HUES48 (cell line): ENCODE measurements around the gene LRRC45.

Experiments used
- H3K27ac ChIP-seq: one replicate; pipeline ENCODE4 v1.7.0; 2013; ENCODE audit warnings: low read depth, low read length, inconsistent platforms
- H3K27me3 ChIP-seq: 2 replicates; pipeline ENCODE4 v1.6.1; 2013; ENCODE audit warnings: mild to moderate bottlenecking, low read length; ENCODE audit not compliant: control insufficient read depth, insufficient read depth
- H3K36me3 ChIP-seq: 2 replicates; pipeline ENCODE4 v1.6.1; 2013; ENCODE audit warnings: low read length; ENCODE audit not compliant: control insufficient read depth, insufficient read depth
- H3K4me1 ChIP-seq: 2 replicates; pipeline ENCODE4 v1.6.1; 2013; ENCODE audit warnings: mild to moderate bottlenecking, low read length; ENCODE audit not compliant: control insufficient read depth, insufficient read depth
- H3K4me3 ChIP-seq: 2 replicates; pipeline ENCODE4 v1.5.1; 2013; ENCODE audit warnings: mild to moderate bottlenecking, low read depth, low read length
- H3K9ac ChIP-seq: 2 replicates; pipeline ENCODE4 v1.6.1; 2013; ENCODE audit warnings: mild to moderate bottlenecking, low read depth, low read length, moderate library complexity
- H3K9me3 ChIP-seq: 2 replicates; pipeline ENCODE4 v1.6.1; 2013; ENCODE audit warnings: low read length; ENCODE audit not compliant: control insufficient read depth, insufficient read depth

The LRRC45 gene

GRCh38 chr17:82003411-82004381 lies 19.4 kb upstream of the LRRC45 start:
- Histone ChIP-seq H3K9me3 (no peaks in the 10 kb centered on the region), H3K36me3 (no peaks in the 10 kb centered on the region), H3K27ac (peak overlapping the region; percentile 21), H3K9ac (no peak overlapping the region), H3K4me1 (no peaks in the 10 kb centered on the region), H3K27me3 (no peaks in the 10 kb centered on the region), H3K4me3 (no peak overlapping the region)

DNA sequence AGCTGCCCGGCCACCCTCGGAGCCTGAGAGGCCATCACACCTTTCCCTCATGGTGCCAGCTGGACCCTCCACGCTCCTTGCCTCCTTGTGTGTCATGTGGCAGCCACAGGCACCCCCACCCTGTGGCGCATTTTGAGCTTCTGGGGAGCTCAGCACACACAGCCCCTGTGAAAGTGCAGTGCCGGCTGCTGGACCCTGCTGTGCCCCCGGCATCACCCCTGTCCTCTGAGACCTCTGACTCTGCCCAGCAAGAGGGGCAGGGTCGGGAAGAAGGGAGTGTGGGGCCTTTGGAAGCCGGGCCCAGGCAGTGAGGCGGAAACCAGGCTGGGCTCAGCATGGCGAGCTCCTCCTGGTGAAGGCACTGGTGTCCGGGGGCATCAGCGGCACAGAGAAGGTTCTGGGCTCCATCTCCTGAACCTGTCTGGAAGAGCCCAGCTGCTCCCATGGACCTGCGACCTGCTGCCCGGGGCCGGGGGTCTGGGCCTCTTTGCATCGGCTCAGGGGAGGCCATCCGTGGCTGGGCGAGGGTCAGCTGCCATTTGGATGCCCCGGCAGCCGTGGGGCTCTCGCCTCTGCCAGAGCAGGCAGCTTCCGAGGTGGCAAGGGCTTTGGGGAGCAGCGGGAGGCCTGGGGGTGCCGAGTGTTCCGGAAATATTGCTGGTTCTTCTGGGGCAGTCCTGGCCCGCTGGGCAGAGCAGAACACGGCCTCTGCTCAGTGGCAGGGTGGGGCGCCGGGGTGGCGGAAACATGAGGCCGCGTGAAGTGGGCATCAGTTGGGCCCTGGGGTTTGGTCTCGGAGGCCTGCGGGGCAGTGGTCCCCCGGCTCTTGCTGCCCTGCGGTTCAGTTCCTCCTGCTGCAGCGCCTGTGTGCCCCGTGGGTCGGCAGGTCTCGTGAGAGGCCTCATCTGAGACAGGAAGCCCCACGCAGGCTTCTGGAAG lies 18.3 kb upstream of the LRRC45 start:
- H3K9me3 ChIP-seq = no peaks in the 10 kb centered on the region
- H3K4me1 ChIP-seq = no peaks in the 10 kb centered on the region
- H3K36me3 ChIP-seq = no peaks in the 10 kb centered on the region
- no peak overlapping the region for H3K27ac ChIP-seq
- H3K4me3 ChIP-seq = no peak overlapping the region
- no peak overlapping the region for H3K9ac ChIP-seq
- no peaks in the 10 kb centered on the region for H3K27me3 ChIP-seq

DNA sequence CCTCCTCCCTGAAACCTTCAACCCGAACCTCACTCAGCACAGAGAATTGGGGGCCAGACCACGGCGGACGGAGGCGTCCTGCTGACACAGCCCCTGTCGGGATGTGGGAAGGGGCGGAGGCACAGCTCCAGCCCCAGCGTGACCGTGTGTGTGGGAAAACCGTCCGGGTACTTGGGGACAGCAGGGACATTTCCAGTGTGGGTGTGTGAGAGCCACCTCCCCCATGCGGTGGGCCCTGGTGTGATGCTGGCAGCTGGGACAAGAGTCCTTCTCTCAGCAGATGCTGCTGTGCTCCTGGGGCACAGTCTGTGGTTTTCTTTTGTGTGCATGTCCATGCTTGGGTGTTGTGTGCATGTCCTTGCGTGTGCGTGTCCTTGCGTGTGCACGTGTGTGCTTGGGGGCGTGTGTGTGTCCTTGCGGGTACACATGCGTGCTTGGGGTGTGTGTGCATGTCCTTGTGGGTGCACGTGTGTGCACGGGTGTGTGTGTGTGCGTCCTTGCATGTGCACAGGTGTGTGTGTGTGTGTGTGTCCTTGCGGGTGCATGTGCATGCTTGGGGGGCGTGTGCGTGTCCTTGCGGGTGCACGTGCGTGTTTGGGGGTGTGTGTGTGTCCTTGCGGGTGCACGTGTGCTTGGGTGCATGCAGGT lies 17.3 kb upstream of the LRRC45 start:
- H3K27ac ChIP-seq = no peak overlapping the region
- H3K36me3 ChIP-seq = no peaks in the 10 kb centered on the region
- no peak overlapping the region for H3K9ac ChIP-seq
- no peaks in the 10 kb centered on the region for H3K9me3 ChIP-seq
- no peaks in the 10 kb centered on the region for H3K27me3 ChIP-seq
- no peaks in the 10 kb centered on the region for H3K4me1 ChIP-seq
- no peak overlapping the region for H3K4me3 ChIP-seq

- no peak overlapping the region for H3K9ac ChIP-seq
- no peak overlapping the region for H3K27ac ChIP-seq
- no peaks in the 10 kb centered on the region for H3K9me3 ChIP-seq
- H3K4me3 ChIP-seq = no peak overlapping the region
- no peaks in the 10 kb centered on the region for H3K27me3 ChIP-seq
- no peaks in the 10 kb centered on the region for H3K4me1 ChIP-seq
- no peaks in the 10 kb centered on the region for H3K36me3 ChIP-seq
Measured at GRCh38 chr17:82006468-82007227, 16.5 kb upstream of the LRRC45 start.

- no peak overlapping the region for H3K9ac ChIP-seq
- H3K9me3 ChIP-seq = no peaks in the 10 kb centered on the region
- no peak overlapping the region for H3K4me3 ChIP-seq
- H3K36me3 ChIP-seq = no peaks in the 10 kb centered on the region
- no peaks in the 10 kb centered on the region for H3K4me1 ChIP-seq
- H3K27me3 ChIP-seq = no peaks in the 10 kb centered on the region
- no peak overlapping the region for H3K27ac ChIP-seq
Measured at GRCh38 chr17:82007228-82007494, 15.9 kb upstream of the LRRC45 start.

DNA sequence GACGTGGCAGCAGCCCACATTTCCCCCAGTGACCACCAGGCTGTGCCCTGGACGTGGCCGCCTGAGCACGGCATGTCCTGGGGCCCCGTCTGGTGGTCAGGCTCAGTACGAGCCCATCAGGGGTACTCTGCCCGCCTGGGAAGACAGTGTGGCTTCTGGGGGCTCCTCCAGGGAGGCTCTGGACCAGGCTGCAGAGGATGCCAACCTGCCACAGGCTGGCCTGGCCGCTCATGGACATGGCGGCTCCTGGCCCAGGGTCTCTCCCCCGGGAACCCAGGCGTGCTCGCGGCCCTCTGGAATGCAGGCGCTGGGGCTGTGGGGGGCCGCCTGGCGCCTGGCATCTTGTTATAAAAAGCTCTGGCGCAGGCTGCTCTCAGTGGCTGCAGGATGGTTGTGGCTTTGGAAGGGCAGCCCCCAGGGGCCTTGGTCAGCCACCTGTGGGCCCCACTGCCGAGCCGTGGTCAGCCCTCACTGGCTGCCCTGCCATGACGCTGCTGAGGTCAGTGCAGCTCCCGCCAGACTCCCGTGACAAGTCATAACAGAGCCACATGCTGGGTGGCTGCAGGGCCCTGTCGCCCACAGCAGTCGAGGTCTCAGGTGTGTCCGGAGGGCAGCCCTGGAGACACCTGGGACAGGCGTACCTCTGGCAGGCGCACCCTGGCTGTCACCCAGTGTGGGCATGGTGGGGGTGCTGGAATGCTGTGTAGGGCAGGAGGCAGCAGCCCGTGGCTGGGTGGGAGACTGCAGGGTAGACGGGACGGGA lies 15.4 kb upstream of the LRRC45 start:
- H3K9me3 ChIP-seq = no peaks in the 10 kb centered on the region
- H3K27ac ChIP-seq = no peak overlapping the region
- H3K36me3 ChIP-seq = no peaks in the 10 kb centered on the region
- H3K4me3 ChIP-seq = no peak overlapping the region
- H3K4me1 ChIP-seq = no peaks in the 10 kb centered on the region
- no peaks in the 10 kb centered on the region for H3K27me3 ChIP-seq
- no peak overlapping the region for H3K9ac ChIP-seq

DNA sequence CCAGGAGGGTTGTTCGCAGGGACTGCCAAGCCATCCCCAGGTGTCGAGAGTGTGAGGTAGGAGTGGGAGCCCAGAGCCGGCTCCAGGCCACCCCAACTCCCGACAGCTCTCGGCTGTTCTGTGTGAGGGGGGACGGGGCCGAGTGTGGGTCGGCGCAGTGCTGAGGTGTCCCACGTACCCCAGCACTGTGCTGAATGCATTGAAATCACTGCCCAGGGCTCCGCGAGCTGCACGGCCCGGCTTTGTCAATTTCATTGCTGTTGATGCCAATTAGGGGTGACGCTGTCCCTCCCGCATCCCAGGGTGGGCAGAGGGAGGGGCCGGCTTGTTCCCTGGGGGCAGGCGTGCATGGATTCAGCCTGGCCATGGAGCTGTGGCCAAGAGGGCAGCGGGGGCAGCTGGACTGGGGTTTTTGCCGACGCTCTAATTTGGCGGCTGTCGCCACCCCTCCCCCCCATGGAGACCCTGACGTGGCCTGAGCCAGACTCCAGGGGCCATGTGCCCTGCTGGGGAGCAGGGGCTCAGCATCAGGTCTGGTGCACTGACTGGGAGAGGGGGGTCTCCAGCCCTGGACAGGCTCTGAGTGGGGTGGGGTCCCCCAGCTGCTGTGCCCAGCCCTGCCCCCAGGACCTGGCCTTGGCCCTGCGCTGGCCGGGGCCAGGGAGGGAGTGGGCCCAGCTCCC lies 14.7 kb upstream of the LRRC45 start:
- Histone ChIP-seq H3K27me3 (no peaks in the 10 kb centered on the region), H3K36me3 (no peaks in the 10 kb centered on the region), H3K4me3 (no peak overlapping the region), H3K9me3 (no peaks in the 10 kb centered on the region), H3K4me1 (no peaks in the 10 kb centered on the region), H3K9ac (no peak overlapping the region), H3K27ac (no peak overlapping the region)

- no peak overlapping the region for H3K27ac ChIP-seq
- H3K4me3 ChIP-seq = no peak overlapping the region
- no peaks in the 10 kb centered on the region for H3K4me1 ChIP-seq
- H3K36me3 ChIP-seq = no peaks in the 10 kb centered on the region
- no peaks in the 10 kb centered on the region for H3K9me3 ChIP-seq
- no peak overlapping the region for H3K9ac ChIP-seq
- no peaks in the 10 kb centered on the region for H3K27me3 ChIP-seq
Measured at GRCh38 chr17:82008941-82009405, 14.1 kb upstream of the LRRC45 start.

DNA sequence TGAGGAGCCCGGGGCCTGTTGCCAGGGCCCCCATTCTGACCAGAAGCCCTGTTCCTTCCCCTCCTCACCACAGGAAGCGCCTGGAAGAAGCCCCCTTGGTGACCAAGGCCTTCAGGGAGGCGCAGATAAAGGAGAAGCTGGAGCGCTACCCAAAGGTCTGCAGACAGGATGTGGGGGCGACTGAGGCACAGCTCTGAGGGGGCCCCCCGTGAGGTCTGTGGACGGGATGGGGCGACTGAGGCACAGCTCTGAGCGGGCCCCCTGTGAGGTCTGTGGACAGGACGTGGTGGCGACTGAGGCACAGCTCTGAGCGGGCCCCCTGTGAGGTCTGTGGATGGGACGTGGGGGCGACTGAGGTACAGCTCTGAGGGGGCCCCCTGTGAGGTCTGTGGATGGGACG lies 13.7 kb upstream of the LRRC45 start:
- no peaks in the 10 kb centered on the region for H3K36me3 ChIP-seq
- no peak overlapping the region for H3K27ac ChIP-seq
- H3K4me3 ChIP-seq = no peak overlapping the region
- H3K9me3 ChIP-seq = no peaks in the 10 kb centered on the region
- H3K9ac ChIP-seq = no peak overlapping the region
- no peaks in the 10 kb centered on the region for H3K4me1 ChIP-seq
- H3K27me3 ChIP-seq = no peaks in the 10 kb centered on the region
